Fibroblast of villous mesenchyme (primary cell): ENCODE data around the gene BIVM. TPM values are rescaled to one million over a fixed set of nuclear protein-coding genes. Genes with fewer than 3 reads are reported as not detected.

Source experiments
- DNase-seq: peaks from one replicate; pipeline ENCODE4 v3.0.0-alpha.2; 2010; ENCODE audit warnings: low read depth
- H3K4me3 ChIP-seq: 2 replicates; pipeline ENCODE4 v1.5.1; 2011; ENCODE audit warnings: low read depth, mild to moderate bottlenecking, low read length
- CTCF ChIP-seq: IDR thresholded peaks from 2 replicates; pipeline ENCODE4 v1.5.1; 2012; ENCODE audit warnings: low read depth, mild to moderate bottlenecking, low read length; ENCODE audit not compliant: insufficient read depth
- total RNA-seq: library from RNA; depleted of rRNA; stranded (reverse); fragments of >200 nt; gene quantifications from 2 replicates; pipeline ENCODE4 v1.2.3, GENCODE V29; 2012

Gene BIVM
- total RNA-seq, 1 donor = 62.2 TPM

DNA sequence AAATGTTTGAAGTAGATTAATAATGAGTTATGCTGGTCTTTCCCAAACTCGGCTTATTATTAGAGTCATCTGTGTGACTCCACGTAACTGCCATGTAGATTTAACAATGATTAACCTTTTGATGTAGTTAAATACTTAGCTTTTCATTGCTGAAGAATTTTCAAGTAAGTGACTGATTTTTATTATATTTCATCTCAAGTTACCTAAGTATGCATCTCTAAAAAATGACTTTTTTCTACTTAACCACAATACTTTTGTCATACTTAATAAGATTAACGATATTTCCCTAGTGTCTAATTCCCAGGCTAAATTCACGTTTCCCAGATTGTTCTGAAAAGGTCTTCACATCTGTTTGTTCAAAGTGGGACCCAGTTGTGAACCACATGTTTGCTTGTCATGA is 17.8 kb downstream of the BIVM start:
- no peak for TF ChIP-seq CTCF
- no peak overlapping the region for H3K4me3 ChIP-seq
- no peak for DNase-seq

- no peak for TF ChIP-seq CTCF
- no peak for DNase-seq
- no peak overlapping the region for H3K4me3 ChIP-seq
These were observed 18.3 kb downstream of the BIVM start for GRCh38 chr13:102817241-102817640.

GRCh38 chr13:102817907-102818306 is 19.0 kb downstream of the BIVM start:
- no peak for TF ChIP-seq CTCF
- DNase-seq = no peak
- no peak overlapping the region for H3K4me3 ChIP-seq

DNA sequence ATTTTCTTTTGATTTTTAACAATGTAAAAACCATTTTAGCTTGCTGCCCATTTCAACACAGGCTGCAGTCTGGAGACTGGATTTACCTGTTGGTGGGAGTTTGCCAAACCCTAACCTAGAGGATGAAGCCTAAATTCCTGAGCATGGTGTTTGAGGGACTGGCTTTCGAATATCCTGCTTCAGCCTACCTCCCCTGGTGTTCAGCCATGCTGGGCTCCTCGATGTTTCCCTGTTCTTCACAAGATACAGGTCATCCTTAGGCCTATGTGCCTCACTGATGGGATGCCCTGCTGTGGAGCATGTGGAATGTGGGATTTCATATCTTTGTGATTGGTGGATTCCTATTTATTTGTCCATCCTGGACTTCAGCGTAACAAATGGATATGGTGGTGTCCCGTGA is 26.5 kb downstream of the BIVM start:
- no peak overlapping the region for H3K4me3 ChIP-seq
- no peak for TF ChIP-seq CTCF
- no peak for DNase-seq

DNA sequence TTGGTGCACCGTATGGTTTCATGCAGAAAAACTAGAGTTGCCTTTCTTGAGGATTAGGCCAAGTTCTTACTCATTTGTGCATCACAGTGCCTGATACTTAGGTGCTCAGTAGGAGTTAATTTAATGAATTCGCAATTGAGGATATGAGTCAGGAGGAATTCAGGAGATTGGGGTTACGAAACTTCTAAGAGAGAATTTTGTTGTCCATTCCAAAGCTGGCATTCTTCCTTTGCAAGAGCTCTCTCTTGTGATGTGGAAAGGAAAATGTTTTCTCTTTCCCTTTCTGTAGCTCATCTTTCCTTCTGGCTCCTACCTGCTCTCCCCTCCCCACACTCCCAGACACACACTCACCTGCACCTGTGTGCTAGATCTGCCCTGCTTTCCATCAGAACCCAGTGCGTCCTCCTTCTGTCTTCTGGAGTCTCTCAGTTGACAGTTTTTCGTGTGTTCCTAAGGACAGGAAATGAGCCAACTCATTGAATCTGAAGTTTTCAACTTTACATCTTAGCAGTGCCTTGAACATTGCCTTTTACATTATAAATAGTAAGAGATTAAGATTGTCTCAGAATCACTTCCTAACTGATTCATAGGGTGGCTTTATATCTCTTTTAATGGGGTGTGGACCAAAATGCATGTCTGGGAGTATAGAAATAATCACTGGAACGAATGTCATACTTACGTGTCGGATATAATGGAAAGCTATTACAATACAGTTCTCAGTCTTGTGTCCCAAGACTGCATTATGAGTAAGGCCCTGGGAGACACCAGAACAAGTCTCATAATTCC is 27.2 kb downstream of the BIVM start:
- peak; percentile 90 for DNase-seq
- H3K4me3 ChIP-seq = peak overlapping the region; percentile 49
- TF ChIP-seq CTCF = peak; percentile 9

GRCh38 chr13:102830646-102831045 is 31.7 kb downstream of the BIVM start:
- no peak overlapping the region for H3K4me3 ChIP-seq
- no peak for DNase-seq
- no peak for TF ChIP-seq CTCF

DNA sequence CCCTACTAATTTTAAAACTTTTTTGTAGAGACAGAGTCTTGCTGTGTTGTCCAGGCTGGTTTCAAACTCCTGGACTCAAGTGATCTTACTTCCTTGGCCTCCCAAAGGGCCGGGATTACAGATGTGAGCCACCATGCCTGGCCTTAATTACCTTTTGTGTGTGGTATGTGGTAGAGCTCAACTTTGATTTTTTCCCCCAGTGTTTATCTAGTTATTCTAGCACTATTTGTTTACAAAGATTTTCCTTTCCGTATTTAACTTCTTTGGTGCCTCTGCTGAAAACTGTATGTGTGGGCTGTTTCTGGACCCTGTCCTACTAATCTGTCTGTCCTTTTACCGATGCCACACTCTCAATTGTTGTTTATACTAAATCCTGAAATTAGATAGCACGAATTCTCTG is 37.6 kb downstream of the BIVM start:
- no peak overlapping the region for H3K4me3 ChIP-seq
- TF ChIP-seq CTCF = no peak

More for the DNA sequence above, 37.6 kb downstream of the BIVM start:
- DNase-seq = no peak
